DND-41 (cell line): ENCODE measurements around the gene ZDHHC11B.
"Not testable (repeated sequence)": the region's sequence is repeated elsewhere in the genome, so short reads cannot be mapped to it uniquely, and the experiment has no call there.

Source experiments
- ATAC-seq: fragments of 200-7000 bp; cut with Tn5 transposase; 3 replicates; pipeline ENCODE4 v1.9.1; 2021; ENCODE audit warnings: low read depth; ENCODE audit not compliant: insufficient read depth
- DNase-seq: peaks from one replicate; pipeline ENCODE4 v3.0.0-alpha.2; 2020
- H2AFZ ChIP-seq: 2 replicates; pipeline ENCODE4 v1.6.0; 2012; ENCODE audit warnings: low read depth, low read length
- H3K27ac ChIP-seq: 2 replicates; pipeline ENCODE4 v1.5.1; 2012; ENCODE audit warnings: low read length, inconsistent platforms
- H3K27me3 ChIP-seq: fragments of 200-600 bp; sonication (generic); 2 replicates; pipeline ENCODE4 v1.6.0; 2012; ENCODE audit warnings: low read length, mild to moderate bottlenecking, inconsistent platforms; ENCODE audit not compliant: insufficient read depth, poor library complexity
- H3K36me3 ChIP-seq: 2 replicates; pipeline ENCODE4 v1.5.1; 2012; ENCODE audit warnings: low read length, inconsistent platforms; ENCODE audit not compliant: insufficient read depth
- H3K4me1 ChIP-seq: 2 replicates; pipeline ENCODE4 v1.5.1; 2012; ENCODE audit warnings: mild to moderate bottlenecking, low read length; ENCODE audit not compliant: insufficient read depth
- H3K4me2 ChIP-seq: 2 replicates; pipeline ENCODE4 v1.6.0; 2012; ENCODE audit warnings: mild to moderate bottlenecking, moderate library complexity, low read length, inconsistent platforms; ENCODE audit not compliant: insufficient read depth
- H3K4me3 ChIP-seq, 2 experiments: fragments of 200-600 bp in 1 of 2; shearing (Covaris generic) in 1 of 2; 2 replicates each; pipeline ENCODE4 v1.5.1; 2012 to 2016; ENCODE audit warnings: inconsistent platforms in 2 of 2, low read length in 2 of 2, mild to moderate bottlenecking in 2 of 2, low read depth in 1 of 2, moderate library complexity in 1 of 2
- H3K79me2 ChIP-seq: 2 replicates; pipeline ENCODE4 v1.6.0; 2012; ENCODE audit warnings: low read length, inconsistent platforms; ENCODE audit not compliant: insufficient read depth
- H3K9ac ChIP-seq: 2 replicates; pipeline ENCODE4 v1.6.0; 2012; ENCODE audit warnings: low read depth, mild to moderate bottlenecking, inconsistent platforms, low read length, moderate library complexity
- H3K9me3 ChIP-seq: 2 replicates; pipeline ENCODE4 v1.5.1; 2012; ENCODE audit warnings: low read length, moderate library complexity, mild to moderate bottlenecking, inconsistent platforms; ENCODE audit not compliant: insufficient read depth, severe bottlenecking
- H4K20me1 ChIP-seq: 2 replicates; pipeline ENCODE4 v1.6.0; 2012; ENCODE audit warnings: low read length; ENCODE audit not compliant: insufficient read depth

Gene ZDHHC11B

DNA sequence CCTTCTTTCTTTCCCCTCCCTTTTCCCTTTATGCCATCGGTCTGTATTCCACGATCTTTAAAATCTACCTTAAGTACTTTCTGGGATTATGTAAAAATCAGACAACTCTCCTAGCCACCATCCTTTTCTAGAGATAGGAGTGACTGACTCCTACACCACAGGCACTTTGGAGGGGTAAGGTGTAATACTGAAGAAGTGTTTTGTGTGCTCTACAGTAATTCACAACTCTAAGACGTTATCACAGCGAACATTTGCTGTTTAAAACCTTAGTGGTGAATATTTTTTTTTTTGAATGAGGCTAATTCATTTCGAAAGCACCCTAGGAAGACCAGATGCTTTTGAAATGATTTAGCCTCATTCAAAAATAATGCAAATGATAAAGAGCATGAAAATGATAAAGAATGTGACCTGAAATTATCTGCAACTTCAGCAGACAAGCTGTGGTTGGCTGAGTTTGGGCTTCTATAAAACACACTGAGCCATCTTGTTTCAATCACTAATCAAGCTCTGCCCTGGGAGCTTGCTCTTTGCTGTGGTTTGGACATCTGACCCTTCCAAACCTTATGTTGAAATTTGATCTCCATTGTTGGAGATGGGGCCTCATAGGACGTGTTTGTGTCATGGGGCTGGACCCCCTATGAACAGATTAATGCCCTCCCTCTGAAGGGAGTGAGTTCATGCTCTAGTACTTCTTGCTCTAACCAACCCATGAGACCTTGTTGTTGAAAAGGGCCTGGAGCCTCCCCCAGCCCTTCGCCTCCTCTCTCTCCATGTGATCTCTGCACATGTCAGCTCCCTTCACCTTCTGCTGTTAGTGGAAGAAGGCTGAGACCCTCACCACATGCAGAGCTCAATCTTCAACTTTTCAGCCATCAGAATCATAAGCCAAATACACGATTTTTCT is 70.1 kb downstream of the ZDHHC11B start:
- H2AFZ ChIP-seq, H3K27me3 ChIP-seq, H3K4me2 ChIP-seq, H3K4me3 ChIP-seq, H4K20me1 ChIP-seq, H3K79me2 ChIP-seq, H3K27ac ChIP-seq, H3K36me3 ChIP-seq, DNase-seq, ATAC-seq, H3K9me3 ChIP-seq, H3K4me1 ChIP-seq, H3K9ac ChIP-seq: not testable (repeated sequence)

DNA sequence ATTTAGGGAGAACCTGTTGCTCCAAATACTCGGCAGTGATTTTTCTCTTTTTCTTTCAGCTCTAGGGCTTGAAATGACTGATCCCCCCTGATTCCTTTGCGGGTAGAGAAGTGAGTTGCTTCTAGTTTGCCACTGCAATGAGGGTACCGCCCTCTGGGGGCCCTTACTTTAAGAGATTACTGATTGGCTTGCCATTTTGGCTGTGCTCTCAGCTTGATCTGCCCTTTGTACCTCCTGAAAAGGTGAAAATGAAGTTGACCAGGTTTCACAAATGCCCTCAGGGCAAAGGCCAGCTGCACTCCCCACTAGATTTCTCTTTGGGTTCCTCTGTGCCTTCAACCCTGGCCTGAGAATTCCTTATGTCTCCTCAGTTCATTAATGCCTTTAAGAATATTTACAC is 70.8 kb downstream of the ZDHHC11B start:
- not testable (repeated sequence) for H3K9ac ChIP-seq, DNase-seq, H3K4me2 ChIP-seq, ATAC-seq, H4K20me1 ChIP-seq, H3K9me3 ChIP-seq, H3K79me2 ChIP-seq, H3K27me3 ChIP-seq, H3K36me3 ChIP-seq, H3K27ac ChIP-seq, H2AFZ ChIP-seq, H3K4me1 ChIP-seq, H3K4me3 ChIP-seq

DNA sequence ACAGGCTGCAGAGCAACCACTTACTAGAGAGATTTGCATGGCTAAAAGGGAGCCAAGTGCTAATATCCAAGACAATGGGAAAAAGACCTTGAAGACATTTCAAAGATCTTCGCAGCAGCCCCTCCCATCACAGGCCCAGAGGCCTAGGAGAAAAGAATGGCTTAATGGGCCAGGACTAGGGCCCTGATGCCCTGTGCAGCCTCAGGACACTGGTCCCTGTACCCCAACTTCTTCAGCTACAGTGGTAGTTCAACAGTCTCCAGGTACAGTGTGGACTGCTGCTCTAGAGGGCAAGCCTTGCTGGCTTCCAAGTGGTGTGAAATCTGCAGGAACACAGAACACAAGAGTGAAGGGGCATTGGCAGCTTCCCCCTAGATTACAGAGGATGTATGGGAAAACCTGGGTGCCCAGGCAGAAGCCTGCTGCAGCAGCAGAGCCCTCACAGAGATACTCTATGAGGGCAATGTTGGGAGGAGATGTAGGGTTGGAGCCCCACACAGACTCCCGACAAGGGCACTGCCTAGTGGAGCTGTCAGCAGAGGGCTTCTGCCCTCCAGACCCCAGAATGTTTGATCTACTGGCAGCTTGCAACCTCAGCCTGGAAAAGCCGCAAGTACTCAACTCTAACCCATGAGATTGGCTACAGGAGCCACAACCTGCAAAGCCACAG is 75.5 kb downstream of the ZDHHC11B start:
- DNase-seq, result not testable (repeated sequence)

DNA sequence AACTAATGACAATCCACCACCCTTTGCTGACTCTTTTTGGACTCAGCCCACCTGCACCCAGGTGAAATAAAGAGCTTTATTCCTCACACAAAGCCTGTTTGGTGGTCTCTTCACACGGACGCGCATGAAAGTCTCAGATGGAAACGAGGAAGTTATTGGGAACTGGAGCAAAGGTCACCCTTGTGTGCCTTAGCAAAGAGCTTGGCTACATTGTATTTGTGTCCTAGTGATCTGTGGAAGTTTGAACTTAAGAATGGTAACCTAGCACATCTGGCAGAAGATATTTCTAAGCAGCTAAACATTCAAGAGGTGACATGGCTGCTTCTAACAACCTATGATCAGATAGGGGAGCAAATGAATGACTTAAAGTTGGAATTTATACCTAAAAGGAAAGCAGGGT is 76.2 kb downstream of the ZDHHC11B start:
- not testable (repeated sequence) for H3K4me3 ChIP-seq, H3K27ac ChIP-seq, H3K79me2 ChIP-seq, H3K4me2 ChIP-seq, DNase-seq, ATAC-seq, H4K20me1 ChIP-seq, H3K9me3 ChIP-seq, H3K36me3 ChIP-seq, H2AFZ ChIP-seq, H3K4me1 ChIP-seq, H3K9ac ChIP-seq, H3K27me3 ChIP-seq

More for the DNA sequence above, 75.5 kb downstream of the ZDHHC11B start:
- not testable (repeated sequence) for H3K27ac ChIP-seq, H3K9me3 ChIP-seq, H3K36me3 ChIP-seq, H3K79me2 ChIP-seq, H3K4me3 ChIP-seq, H2AFZ ChIP-seq, H3K4me2 ChIP-seq, H4K20me1 ChIP-seq, H3K4me1 ChIP-seq, H3K27me3 ChIP-seq, H3K9ac ChIP-seq
- ATAC-seq, result peak; percentile 17; the same call in 1 of the 3 replicates

DNA sequence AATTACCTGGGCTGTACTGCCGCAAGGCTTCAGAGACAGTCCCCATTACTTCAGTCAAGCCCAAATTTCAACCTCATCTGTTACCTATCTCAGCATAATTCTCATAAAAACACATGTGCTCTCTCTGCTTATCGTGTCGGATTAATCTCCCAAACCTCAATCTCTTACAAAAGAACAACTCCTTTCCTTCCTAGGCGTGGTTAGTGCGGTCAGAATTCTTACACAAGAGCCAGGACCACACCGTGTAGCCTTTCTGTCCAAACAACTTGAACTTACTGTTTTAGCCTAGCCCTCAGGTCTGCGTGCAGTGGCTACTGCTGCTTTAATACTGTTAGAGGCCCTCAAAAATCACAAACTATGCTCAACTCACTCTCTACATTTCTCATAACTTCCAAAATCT is 78.4 kb downstream of the ZDHHC11B start:
- not testable (repeated sequence) for DNase-seq, H2AFZ ChIP-seq, H4K20me1 ChIP-seq, H3K27ac ChIP-seq, H3K36me3 ChIP-seq, H3K4me1 ChIP-seq, H3K9me3 ChIP-seq, H3K9ac ChIP-seq, H3K4me2 ChIP-seq, H3K4me3 ChIP-seq, ATAC-seq, H3K27me3 ChIP-seq, H3K79me2 ChIP-seq

DNA sequence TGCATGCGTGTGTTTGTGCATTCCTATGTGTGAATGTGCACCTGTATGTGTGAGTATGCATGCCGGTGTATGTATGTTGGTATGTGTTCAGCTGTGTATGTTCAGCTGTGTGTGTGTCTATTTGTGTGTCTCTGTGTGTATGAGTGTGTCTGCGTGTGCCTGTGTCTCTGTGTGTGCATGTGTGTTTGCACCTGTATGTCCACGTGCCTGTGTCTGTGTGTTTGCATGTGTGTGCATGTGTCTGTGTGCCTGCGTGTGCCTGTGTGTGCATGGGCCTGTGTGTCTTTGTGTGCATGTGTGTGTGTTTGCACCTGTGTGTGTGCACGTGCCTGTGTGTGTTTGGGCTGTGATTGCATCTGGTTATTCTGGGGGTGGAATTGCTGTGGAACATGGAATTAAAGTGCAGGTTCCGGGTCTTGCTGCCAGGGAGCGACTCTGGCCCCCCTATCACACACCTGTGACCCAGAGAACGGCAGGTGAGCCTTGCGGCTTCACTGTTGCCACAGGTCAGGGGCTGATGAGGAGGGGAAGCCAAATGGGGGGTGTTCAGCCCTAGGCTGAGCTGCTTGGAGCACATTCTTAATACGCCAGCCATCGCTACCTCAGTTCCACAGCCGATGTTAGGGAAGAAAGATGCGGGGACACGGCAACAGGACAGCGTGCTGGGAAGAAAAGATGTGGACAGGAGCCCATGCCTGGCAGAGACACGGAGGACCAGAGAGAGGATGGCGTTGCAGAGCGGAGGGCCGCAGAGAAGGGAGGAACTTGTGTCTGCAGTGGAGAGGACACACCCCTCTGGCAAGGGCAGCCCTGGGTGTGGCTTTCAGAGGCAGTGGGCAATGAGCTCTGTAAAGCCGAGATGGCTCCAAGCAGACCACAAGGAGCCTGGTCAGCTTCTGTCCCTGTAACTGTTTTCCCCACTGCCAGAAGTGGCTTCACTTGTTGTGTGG is 87.5 kb downstream of the ZDHHC11B start:
- ATAC-seq, H3K9me3 ChIP-seq, H3K36me3 ChIP-seq, H3K27ac ChIP-seq, H3K79me2 ChIP-seq, H3K4me1 ChIP-seq, DNase-seq, H4K20me1 ChIP-seq, H3K9ac ChIP-seq, H3K4me2 ChIP-seq, H3K27me3 ChIP-seq, H3K4me3 ChIP-seq, H2AFZ ChIP-seq: not testable (repeated sequence)

DNA sequence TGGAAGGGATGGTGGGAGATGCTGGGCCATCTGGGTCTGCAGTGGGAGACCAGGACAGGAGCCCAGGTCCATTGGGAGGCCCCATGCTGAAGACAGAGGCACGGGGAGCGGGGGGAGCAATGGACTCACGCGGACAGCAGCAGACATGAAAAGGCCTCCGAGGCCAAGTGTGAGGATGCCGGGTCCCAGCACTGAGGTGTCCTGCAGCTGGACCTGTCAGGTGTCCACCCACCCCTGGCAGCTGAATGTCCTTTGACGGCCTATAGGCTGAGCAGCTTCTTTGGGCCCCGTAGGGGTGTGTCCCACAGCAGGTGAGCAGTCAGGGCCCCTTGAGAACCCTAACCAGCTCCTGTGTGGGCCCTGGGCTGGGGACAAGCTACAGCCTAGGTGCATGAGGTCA is 88.3 kb downstream of the ZDHHC11B start:
- ATAC-seq, H3K4me1 ChIP-seq, H4K20me1 ChIP-seq, H3K36me3 ChIP-seq, H3K9ac ChIP-seq, H3K79me2 ChIP-seq, DNase-seq, H3K9me3 ChIP-seq, H3K27ac ChIP-seq, H3K27me3 ChIP-seq, H2AFZ ChIP-seq, H3K4me3 ChIP-seq, H3K4me2 ChIP-seq: not testable (repeated sequence)
